ENCODE results near the gene ARSA.
A peak's percentile ranks its signal among the peaks of the same experiment; 100 is the strongest.
"Not testable (repeated sequence)": the region's sequence is repeated elsewhere in the genome, so short reads cannot be mapped to it uniquely, and the experiment has no call there.

The ARSA gene

DNA sequence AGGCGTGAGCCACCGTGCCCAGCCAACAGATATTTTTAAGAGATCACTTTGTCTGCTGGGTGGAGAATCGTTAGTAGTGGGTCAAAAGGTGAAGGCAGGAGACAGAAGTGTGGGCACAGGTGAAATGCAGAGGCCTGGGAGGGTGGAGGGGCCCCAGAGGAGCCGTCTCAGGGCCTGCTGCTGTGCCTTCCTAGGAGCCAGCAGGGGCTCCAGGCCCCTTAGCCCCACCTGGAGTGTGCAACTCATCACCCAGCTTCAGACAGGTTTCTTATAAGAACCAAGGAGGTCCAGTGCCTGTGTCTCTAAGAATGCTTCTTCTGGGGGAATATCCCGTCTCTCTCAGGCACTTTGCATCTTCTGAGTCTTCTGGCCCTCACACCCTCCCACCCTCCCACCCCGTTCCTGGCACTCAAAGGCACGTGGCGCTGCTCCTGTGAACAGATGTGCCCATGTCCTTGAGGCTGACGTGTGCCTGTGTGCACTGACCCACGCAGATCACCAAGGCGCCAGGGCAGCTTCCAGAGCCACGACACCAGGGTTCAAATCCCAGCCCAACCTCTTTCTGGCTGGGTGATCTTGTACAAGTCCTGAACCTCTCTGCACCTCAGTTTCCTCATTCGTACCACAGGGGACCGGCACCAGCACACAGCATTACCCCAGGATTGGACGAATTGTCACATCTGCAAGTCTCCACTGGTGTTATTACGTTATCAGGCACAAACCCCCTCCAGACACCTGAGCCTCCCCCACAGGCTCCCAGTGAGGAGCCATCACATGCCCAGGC is 3.4 kb downstream of the ARSA start:
- DNase-seq, result no peak
- ATAC-seq (replicated peaks), result no peak
- Mint-ChIP-seq H3K27ac (peak overlapping the region in 1 of 2 donors; percentile 59), H3K36me3 (ENCODE audit: insufficient read depth) (peaks cover 25% of the 10 kb centered on the region), H3K4me3 (no peak overlapping the region), H3K4me1 (ENCODE audit: low read depth in 2 of 2) (peaks cover 42 to 46% of the 10 kb centered on the region in 2 donors), H3K27me3 (no peaks in the 10 kb centered on the region), H3K9me3 (no peaks in the 10 kb centered on the region)

DNA sequence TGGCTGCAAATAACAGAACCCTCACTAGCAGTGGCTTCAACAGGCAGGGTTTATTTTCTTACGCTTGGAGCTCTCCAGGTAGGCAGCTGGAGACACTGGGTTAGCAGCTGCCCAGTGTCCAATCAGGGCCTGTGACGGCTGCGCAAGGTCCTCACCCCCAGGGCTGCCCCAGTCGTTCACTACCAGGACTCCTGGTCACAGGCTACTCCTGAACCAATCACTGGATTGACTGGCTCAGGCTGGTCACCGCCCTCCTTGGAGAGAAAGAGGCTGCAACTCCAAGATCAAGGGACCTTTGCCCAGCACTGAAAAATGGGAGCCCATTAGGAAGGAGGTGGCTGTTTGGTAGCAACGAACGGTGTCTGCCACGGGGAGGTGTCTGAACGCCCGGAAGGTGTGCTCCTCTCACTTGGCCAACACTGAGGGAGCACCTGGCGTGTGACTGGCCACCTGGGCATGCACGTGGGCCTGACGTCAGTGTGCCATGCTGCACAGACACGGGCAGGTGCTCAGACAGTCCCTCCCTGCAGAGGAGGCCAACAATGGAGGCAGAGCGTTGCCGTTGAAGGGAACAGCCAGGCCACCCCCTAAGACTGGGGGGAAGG is 5.1 kb downstream of the ARSA start:
- Mint-ChIP-seq H3K36me3 (ENCODE audit: insufficient read depth) (peaks cover 13% of the 10 kb centered on the region), H3K27me3 (no peaks in the 10 kb centered on the region), H3K4me1 (ENCODE audit: low read depth in 2 of 2) (peaks cover 34 to 36% of the 10 kb centered on the region in 2 donors), H3K27ac (peak overlapping the region; percentile 90 to 96), H3K4me3 (peak overlapping the region in 1 of 2 donors; percentile 93), H3K9me3 (no peaks in the 10 kb centered on the region)
- ATAC-seq (replicated peaks) (no peak), DNase-seq (no peak)

GRCh38 chr22:50621948-50622722 is 5.8 kb downstream of the ARSA start:
- DNase-seq (no peak), ATAC-seq (replicated peaks) (no peak)
- H3K27ac Mint-ChIP-seq, result peak overlapping the region; percentile 90 to 96
- H3K36me3 Mint-ChIP-seq (ENCODE audit: insufficient read depth), result peaks cover 7% of the 10 kb centered on the region
- H3K4me3 Mint-ChIP-seq, result peak overlapping the region; percentile 84 to 93
- peaks cover 34 to 36% of the 10 kb centered on the region in 2 donors for H3K4me1 Mint-ChIP-seq (ENCODE audit: low read depth in 2 of 2)
- H3K9me3 Mint-ChIP-seq, result no peaks in the 10 kb centered on the region
- no peaks in the 10 kb centered on the region for H3K27me3 Mint-ChIP-seq

DNA sequence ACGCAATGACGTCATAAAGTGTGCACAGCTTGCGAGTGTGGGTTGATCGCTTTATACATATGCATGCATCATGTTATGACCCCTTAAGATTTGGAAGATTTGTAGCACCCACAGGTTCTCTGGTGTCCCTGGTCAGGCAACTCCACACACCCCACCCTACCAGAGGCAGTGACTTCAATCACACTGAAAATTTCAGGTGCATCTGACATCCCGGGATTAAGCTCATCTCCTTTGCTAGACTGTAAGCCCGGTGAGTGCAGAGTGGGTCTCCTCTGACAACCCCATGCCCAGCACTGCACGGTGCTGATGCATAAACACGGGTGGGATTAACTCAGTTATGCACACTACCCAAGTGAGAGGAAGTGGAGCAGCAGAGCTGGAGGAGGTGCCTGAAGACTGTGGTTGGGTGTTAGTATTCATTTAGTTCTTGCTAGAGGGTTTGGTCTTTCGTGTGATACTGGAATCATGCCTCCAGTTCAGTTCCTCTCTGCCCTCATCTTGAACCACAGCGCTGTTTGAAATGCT is 6.5 kb downstream of the ARSA start:
- peaks cover 31 to 33% of the 10 kb centered on the region in 2 donors for H3K4me1 Mint-ChIP-seq (ENCODE audit: low read depth in 2 of 2)
- peak overlapping the region; percentile 84 to 93 for H3K4me3 Mint-ChIP-seq
- H3K27ac Mint-ChIP-seq, result peak overlapping the region; percentile 90 to 96
- DNase-seq (peak; percentile 38 to 51 (median 44)), ATAC-seq (replicated peaks) (peak; percentile 57)
- no peaks in the 10 kb centered on the region for H3K9me3 Mint-ChIP-seq
- peaks cover 7% of the 10 kb centered on the region for H3K36me3 Mint-ChIP-seq (ENCODE audit: insufficient read depth)
- no peaks in the 10 kb centered on the region for H3K27me3 Mint-ChIP-seq

- Mint-ChIP-seq H3K4me3 (peak overlapping the region; percentile 84 to 93), H3K9me3 (no peaks in the 10 kb centered on the region), H3K36me3 (ENCODE audit: insufficient read depth) (peaks cover 7% of the 10 kb centered on the region), H3K27me3 (no peaks in the 10 kb centered on the region), H3K4me1 (ENCODE audit: low read depth in 2 of 2) (peaks cover 31 to 32% of the 10 kb centered on the region in 2 donors), H3K27ac (peak overlapping the region; percentile 90 to 96)
- peak; percentile 75 for ATAC-seq (replicated peaks)
- DNase-seq, result peak; percentile 51 to 91 (median 69)
These were observed 7.2 kb downstream of the ARSA start for GRCh38 chr22:50620593-50621355.

GRCh38 chr22:50614296-50614695 is 13.7 kb downstream of the ARSA start:
- not testable (repeated sequence) for H3K36me3 Mint-ChIP-seq (ENCODE audit: insufficient read depth); ATAC-seq (replicated peaks); H3K4me1 Mint-ChIP-seq (ENCODE audit: low read depth in 2 of 2); H3K4me3 Mint-ChIP-seq; H3K9me3 Mint-ChIP-seq; H3K27ac Mint-ChIP-seq; DNase-seq
- peaks cover 11 to 48% of the 10 kb centered on the region in 2 donors for H3K27me3 Mint-ChIP-seq

DNA sequence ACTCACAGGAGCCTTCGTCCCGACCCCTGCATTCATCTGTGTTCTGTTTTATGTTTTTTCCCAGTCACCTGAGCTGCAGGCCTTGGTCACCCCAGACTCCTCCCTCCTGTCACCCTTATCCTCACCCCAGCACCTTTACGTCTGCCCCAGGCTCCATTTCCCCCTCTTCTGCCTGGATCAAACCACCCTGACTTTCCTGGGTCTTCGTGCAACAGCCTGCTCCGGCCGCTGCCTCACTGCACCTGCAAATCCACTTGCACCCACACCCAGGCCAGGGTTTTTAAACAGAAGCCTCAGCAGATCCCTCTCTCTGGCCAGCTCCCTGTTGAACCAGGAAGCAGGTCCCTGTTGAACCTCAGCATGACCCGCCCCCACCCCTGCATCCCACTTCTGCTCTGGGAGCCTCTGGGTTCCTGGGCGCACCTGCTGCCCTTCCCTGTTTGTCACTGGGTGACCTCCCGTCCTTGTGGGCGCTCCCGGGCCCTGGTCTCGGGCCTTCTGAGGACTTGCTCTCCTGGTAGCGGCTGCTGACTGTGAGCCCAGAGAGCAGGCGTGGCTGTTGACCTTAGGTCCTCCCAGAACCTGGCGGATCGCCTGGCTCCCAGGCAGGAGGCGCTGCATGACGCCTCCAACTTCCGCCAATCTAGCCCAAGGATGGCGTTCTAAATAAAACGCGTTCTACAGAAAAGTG is 14.5 kb downstream of the ARSA start:
- no peak for ATAC-seq (replicated peaks)
- peaks cover 18 to 55% of the 10 kb centered on the region in 2 donors for H3K27me3 Mint-ChIP-seq
- no peaks in the 10 kb centered on the region for H3K9me3 Mint-ChIP-seq
- H3K4me3 Mint-ChIP-seq, result no peak overlapping the region
- no peak overlapping the region for H3K27ac Mint-ChIP-seq
- H3K4me1 Mint-ChIP-seq (ENCODE audit: low read depth in 2 of 2), result peaks cover 0 to 2% of the 10 kb centered on the region in 2 donors
- H3K36me3 Mint-ChIP-seq (ENCODE audit: insufficient read depth), result peaks cover 9% of the 10 kb centered on the region
- DNase-seq, result no peak

DNA sequence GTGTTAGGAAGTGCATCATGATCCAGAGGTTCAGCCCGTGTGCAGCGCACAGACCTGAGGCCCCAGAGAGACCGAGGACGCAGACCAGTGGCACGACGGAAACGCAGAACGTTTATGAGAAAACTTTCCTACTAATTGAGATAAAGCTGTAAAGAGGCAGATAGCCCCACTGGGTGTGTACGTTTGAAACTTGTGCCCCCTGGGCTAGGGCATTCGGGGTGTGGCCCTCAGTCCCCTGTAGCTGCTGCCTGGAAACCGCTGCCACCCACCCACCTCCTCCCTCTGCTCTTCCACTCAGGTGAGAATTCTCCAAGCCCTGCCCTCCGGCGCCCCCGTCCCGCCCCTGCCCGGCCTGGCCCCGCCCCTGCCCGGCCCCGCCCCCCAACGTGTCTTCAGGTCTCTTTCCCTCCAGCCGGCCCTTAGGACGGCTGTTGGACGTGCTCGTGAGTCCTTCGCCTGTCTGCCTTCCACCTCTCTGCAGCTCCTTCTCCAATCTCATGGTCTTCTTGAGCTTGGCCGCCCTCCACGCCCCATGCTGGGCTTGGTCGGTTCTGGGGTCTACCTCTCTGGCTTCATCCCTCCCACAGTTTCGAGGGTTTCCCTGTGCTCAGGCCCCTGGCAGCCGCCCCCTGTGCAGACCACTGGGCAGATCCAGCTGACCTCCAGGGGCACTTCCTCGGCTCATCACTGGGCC is 15.3 kb downstream of the ARSA start:
- Mint-ChIP-seq H3K4me3 (peak overlapping the region in 1 of 2 donors; percentile 29), H3K27me3 (peaks cover 23 to 61% of the 10 kb centered on the region in 2 donors), H3K27ac (no peak overlapping the region), H3K36me3 (ENCODE audit: insufficient read depth) (peaks cover 9% of the 10 kb centered on the region), H3K9me3 (no peaks in the 10 kb centered on the region), H3K4me1 (ENCODE audit: low read depth in 2 of 2) (peaks cover 0 to 2% of the 10 kb centered on the region in 2 donors)
- ATAC-seq (replicated peaks) (peak; percentile 17), DNase-seq (no peak)

DNA sequence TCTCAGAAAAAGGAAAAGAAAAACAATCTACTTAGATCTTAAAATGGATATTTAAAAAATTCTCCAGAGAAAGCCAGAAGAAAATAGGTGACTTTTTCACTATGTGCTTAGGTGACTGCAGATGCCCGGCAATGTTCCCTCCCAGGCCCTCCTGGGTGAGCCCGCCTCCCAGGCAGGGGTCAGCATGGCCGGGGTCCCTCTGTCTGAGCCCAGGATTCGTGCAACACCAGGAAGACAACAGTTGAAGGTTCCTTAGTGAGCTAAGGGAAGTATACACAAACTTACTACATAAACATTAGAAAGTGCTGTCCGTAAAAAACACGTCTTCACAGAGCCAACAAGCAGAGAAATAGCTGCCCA is 15.8 kb downstream of the ARSA start:
- peaks cover 0 to 2% of the 10 kb centered on the region in 2 donors for H3K4me1 Mint-ChIP-seq (ENCODE audit: low read depth in 2 of 2)
- no peak overlapping the region for H3K4me3 Mint-ChIP-seq
- H3K36me3 Mint-ChIP-seq (ENCODE audit: insufficient read depth), result peaks cover 9% of the 10 kb centered on the region
- H3K9me3 Mint-ChIP-seq, result no peaks in the 10 kb centered on the region
- H3K27ac Mint-ChIP-seq, result no peak overlapping the region
- ATAC-seq (replicated peaks) (no peak), DNase-seq (no peak)
- peaks cover 28 to 66% of the 10 kb centered on the region in 2 donors for H3K27me3 Mint-ChIP-seq

DNA sequence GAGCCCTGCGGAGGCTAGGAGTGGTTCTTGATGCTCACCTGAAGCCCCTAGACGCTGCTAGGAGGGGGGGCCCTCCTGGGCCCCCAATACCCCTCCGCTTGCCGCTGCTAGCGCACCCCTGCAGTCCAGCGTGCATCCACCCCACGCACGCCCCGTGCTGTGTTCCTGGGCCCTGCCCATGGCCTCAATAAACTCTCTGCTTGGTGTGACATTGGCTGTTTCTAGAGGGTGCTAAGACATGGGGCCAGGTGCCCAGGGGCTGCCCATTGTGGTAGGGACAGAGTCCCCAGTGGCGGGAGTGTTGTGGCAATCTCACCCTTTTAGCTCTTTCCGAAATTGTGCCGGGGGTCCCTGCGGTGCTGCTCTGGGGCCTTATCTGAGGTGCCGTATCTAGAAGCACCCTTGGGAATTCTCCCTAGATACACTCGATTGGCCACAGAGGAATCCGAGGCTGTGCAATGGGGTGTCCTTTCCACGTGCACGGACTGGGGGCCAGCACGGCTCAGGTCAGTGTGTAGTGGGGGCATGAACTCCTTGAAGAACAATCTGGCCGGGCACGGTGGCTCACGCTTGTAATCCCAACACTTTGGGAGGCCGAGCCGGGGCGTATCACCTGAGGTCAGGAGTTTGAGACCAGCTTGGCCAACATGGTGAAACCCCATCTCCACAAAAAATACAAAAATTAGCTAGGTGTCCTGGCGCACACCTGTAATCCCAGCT is 16.5 kb downstream of the ARSA start:
- DNase-seq (no peak), ATAC-seq (replicated peaks) (no peak)
- Mint-ChIP-seq H3K9me3 (no peaks in the 10 kb centered on the region), H3K4me3 (no peak overlapping the region), H3K27ac (no peak overlapping the region), H3K4me1 (ENCODE audit: low read depth in 2 of 2) (peaks cover 0 to 2% of the 10 kb centered on the region in 2 donors), H3K27me3 (peaks cover 33 to 73% of the 10 kb centered on the region in 2 donors), H3K36me3 (ENCODE audit: insufficient read depth) (peaks cover 9% of the 10 kb centered on the region)

GRCh38 chr22:50610581-50610980 is 17.4 kb downstream of the ARSA start:
- DNase-seq (no peak), ATAC-seq (replicated peaks) (no peak)
- no peaks in the 10 kb centered on the region for H3K9me3 Mint-ChIP-seq
- H3K27me3 Mint-ChIP-seq, result peaks cover 33 to 82% of the 10 kb centered on the region in 2 donors
- peaks cover 9% of the 10 kb centered on the region for H3K36me3 Mint-ChIP-seq (ENCODE audit: insufficient read depth)
- no peak overlapping the region for H3K27ac Mint-ChIP-seq
- H3K4me3 Mint-ChIP-seq, result no peak overlapping the region
- peaks cover 0 to 2% of the 10 kb centered on the region in 2 donors for H3K4me1 Mint-ChIP-seq (ENCODE audit: low read depth in 2 of 2)

Data from effector memory CD8-positive, alpha-beta T cell (primary cell).